Loucy (cell line): ENCODE results near the gene ASB16.
A peak's percentile ranks its signal among the peaks of the same experiment; 100 is the strongest.

Experiments used
- H2AFZ ChIP-seq: fragments of 200-600 bp; sonication (generic); 2 replicates; pipeline ENCODE4 v1.6.0; 2016; ENCODE audit warnings: antibody characterized with exemption, mild to moderate bottlenecking, low read length, moderate library complexity
- H3F3A ChIP-seq: fragments of 200-600 bp; 2 replicates; pipeline ENCODE4 v1.6.0; 2016; ENCODE audit warnings: antibody characterized with exemption, low read depth, mild to moderate bottlenecking
- H3K27me3 ChIP-seq: fragments of 200-600 bp; sonication (generic); 2 replicates; pipeline ENCODE4 v1.6.1; 2014; ENCODE audit warnings: low read length, mild to moderate bottlenecking; ENCODE audit not compliant: insufficient read depth, poor library complexity, severe bottlenecking
- H3K36me3 ChIP-seq: fragments of 200-600 bp; sonication (generic); 2 replicates; pipeline ENCODE4 v1.6.1; 2016; ENCODE audit warnings: low read length; ENCODE audit not compliant: insufficient read depth
- H3K4me1 ChIP-seq: fragments of 200-600 bp; sonication (generic); 2 replicates; pipeline ENCODE4 v1.5.1; 2014; ENCODE audit warnings: low read length, mild to moderate bottlenecking; ENCODE audit not compliant: insufficient read depth, poor library complexity, severe bottlenecking
- H3K4me2 ChIP-seq: fragments of 200-600 bp; sonication (generic); 2 replicates; pipeline ENCODE4 v1.6.0; 2014; ENCODE audit warnings: antibody characterized with exemption, low read length, low read depth, mild to moderate bottlenecking; ENCODE audit not compliant: poor library complexity, severe bottlenecking
- H3K4me3 ChIP-seq: fragments of 200-600 bp; sonication (generic); 2 replicates; pipeline ENCODE4 v1.5.1; 2014; ENCODE audit warnings: low read length, mild to moderate bottlenecking, mixed read lengths; ENCODE audit not compliant: poor library complexity, severe bottlenecking
- H3K79me2 ChIP-seq: fragments of 200-600 bp; sonication (generic); 2 replicates; pipeline ENCODE4 v1.6.1; 2014; ENCODE audit warnings: low read length; ENCODE audit not compliant: insufficient read depth
- H3K9ac ChIP-seq: fragments of 200-600 bp; sonication (generic); 2 replicates; pipeline ENCODE4 v1.6.0; 2014; ENCODE audit warnings: mild to moderate bottlenecking, low read depth, low read length, moderate library complexity; ENCODE audit not compliant: poor library complexity, severe bottlenecking
- H3K9me2 ChIP-seq: fragments of 200-600 bp; sonication (generic); replicated peaks from 2 replicates; pipeline ENCODE4 v1.6.1; 2016; ENCODE audit warnings: low read depth, low read length, mixed read lengths
- H3K9me3 ChIP-seq: fragments of 200-600 bp; sonication (generic); 2 replicates; pipeline ENCODE4 v1.6.1; 2014; ENCODE audit warnings: mild to moderate bottlenecking, antibody characterized with exemption, low read length, low read depth; ENCODE audit not compliant: insufficient read depth
- H4K20me1 ChIP-seq: fragments of 200-600 bp; sonication (generic); 2 replicates; pipeline ENCODE4 v1.6.0; 2014; ENCODE audit warnings: antibody characterized with exemption, low read length, mild to moderate bottlenecking; ENCODE audit not compliant: insufficient read depth, poor library complexity, severe bottlenecking
- EZH2phosphoT487 ChIP-seq: fragments of 200-600 bp; IDR thresholded peaks from 2 replicates; pipeline ENCODE4 v1.6.1; 2018; ENCODE audit warnings: antibody characterized with exemption, mild to moderate bottlenecking, moderate library complexity, borderline replicate concordance
- TF ChIP-seq, protein P1 (sequence below): fragments of 200-600 bp; sonication (generic); conservative IDR thresholded peaks from 2 replicates; pipeline ENCODE4 v1.5.1; 2014; ENCODE audit warnings: mild to moderate bottlenecking, antibody characterized with exemption, low read length

The ASB16 gene

DNA sequence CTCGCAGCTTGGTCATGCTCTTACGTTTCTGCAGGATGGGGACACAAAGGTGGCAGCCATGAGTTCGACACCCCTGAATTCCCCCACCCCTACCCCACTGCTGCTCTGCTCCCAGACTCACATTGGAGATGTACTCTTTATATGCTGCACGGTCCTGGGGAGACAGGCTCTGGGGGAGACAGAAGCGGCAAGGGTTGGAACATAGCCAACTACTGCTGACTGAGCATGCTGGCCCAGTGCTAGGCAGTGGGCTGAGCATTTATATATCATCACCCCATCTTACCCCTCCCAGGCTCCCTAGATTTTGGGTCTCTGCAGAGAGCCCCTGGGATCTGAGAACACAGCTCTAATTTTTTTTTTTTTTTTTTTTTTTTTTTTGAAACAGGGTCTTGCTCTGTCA, 37.2 kb downstream of the ASB16 start:
- Histone ChIP-seq H2AFZ (no peak overlapping the region), H4K20me1 (no peaks in the 10 kb centered on the region), H3K27me3 (no peaks in the 10 kb centered on the region), H3K4me2 (no peak overlapping the region), H3K4me3 (no peak overlapping the region), H3K9ac (no peak overlapping the region), H3K9me2 (no peaks in the 10 kb centered on the region), H3F3A (0 out of 2 replicates have a peak, but pooled peaks cover 4% of the 10 kb centered on the region), H3K79me2 (no peaks in the 10 kb centered on the region), H3K36me3 (peaks cover 49% of the 10 kb centered on the region; the same call in 1 of the 2 replicates), H3K4me1 (peaks cover 4% of the 10 kb centered on the region), H3K9me3 (no peaks in the 10 kb centered on the region)
- no peak for TF ChIP-seq EZH2phosphoT487
- TF ChIP-seq, protein P1, sequence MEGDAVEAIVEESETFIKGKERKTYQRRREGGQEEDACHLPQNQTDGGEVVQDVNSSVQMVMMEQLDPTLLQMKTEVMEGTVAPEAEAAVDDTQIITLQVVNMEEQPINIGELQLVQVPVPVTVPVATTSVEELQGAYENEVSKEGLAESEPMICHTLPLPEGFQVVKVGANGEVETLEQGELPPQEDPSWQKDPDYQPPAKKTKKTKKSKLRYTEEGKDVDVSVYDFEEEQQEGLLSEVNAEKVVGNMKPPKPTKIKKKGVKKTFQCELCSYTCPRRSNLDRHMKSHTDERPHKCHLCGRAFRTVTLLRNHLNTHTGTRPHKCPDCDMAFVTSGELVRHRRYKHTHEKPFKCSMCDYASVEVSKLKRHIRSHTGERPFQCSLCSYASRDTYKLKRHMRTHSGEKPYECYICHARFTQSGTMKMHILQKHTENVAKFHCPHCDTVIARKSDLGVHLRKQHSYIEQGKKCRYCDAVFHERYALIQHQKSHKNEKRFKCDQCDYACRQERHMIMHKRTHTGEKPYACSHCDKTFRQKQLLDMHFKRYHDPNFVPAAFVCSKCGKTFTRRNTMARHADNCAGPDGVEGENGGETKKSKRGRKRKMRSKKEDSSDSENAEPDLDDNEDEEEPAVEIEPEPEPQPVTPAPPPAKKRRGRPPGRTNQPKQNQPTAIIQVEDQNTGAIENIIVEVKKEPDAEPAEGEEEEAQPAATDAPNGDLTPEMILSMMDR, result no peak

- peaks cover 15% of the 10 kb centered on the region; the same call in 1 of the 2 replicates for H3K79me2 ChIP-seq
- H3K9me3 ChIP-seq, result no peaks in the 10 kb centered on the region
- H3K36me3 ChIP-seq, result peaks cover 67% of the 10 kb centered on the region; the same call in 1 of the 2 replicates
- H3K9ac ChIP-seq, result no peak overlapping the region
- no peaks in the 10 kb centered on the region for H3K9me2 ChIP-seq
- no peak overlapping the region for H3K4me2 ChIP-seq
- H2AFZ ChIP-seq, result no peak overlapping the region
- no peak for TF ChIP-seq EZH2phosphoT487
- TF ChIP-seq, protein P1, result no peak
- H3F3A ChIP-seq, result 0 out of 2 replicates have a peak, but pooled peaks cover 4% of the 10 kb centered on the region
- no peaks in the 10 kb centered on the region for H3K4me1 ChIP-seq
- no peak overlapping the region for H3K4me3 ChIP-seq
- H3K27me3 ChIP-seq, result no peaks in the 10 kb centered on the region
- H4K20me1 ChIP-seq, result peaks cover 11% of the 10 kb centered on the region
Measured at GRCh38 chr17:44209786-44210341, 39.4 kb downstream of the ASB16 start.

- Histone ChIP-seq H3K27me3 (no peaks in the 10 kb centered on the region), H3K79me2 (peaks cover 22% of the 10 kb centered on the region; the same call in 1 of the 2 replicates), H3K9me2 (no peaks in the 10 kb centered on the region), H3F3A (no peaks in the 10 kb centered on the region), H4K20me1 (peaks cover 18% of the 10 kb centered on the region), H3K36me3 (peaks cover 74% of the 10 kb centered on the region; the same call in 1 of the 2 replicates), H3K4me2 (no peak overlapping the region), H2AFZ (no peak overlapping the region), H3K9ac (no peak overlapping the region), H3K4me1 (peaks cover 2% of the 10 kb centered on the region), H3K4me3 (no peak overlapping the region), H3K9me3 (no peaks in the 10 kb centered on the region)
- TF ChIP-seq EZH2phosphoT487, result no peak
- TF ChIP-seq, protein P1, result peak; percentile 38
Measured at GRCh38 chr17:44210342-44211192, 40.1 kb downstream of the ASB16 start.
